ENCODE results near the gene STXBP4. TPM values are rescaled to one million over a fixed set of nuclear protein-coding genes. Genes with fewer than 3 reads are reported as not detected.

Gene STXBP4
- polyA plus RNA-seq, 1 donor (not counting 4 experiments of a cell fraction or from before 2014, with no cell fraction given) = 4.2 TPM

- H3K27ac ChIP-seq (ENCODE audit: control insufficient read depth, insufficient read depth, low read length) = no peak overlapping the region
- H3K79me2 ChIP-seq (ENCODE audit: control insufficient read depth, insufficient read depth, low read length) = no peaks in the 10 kb centered on the region
- dilution Hi-C loops (cut with MboI; ENCODE audit: extremely low pct_ligation_motif_present, low sequenced_read_pairs) = no loop called here
- no peaks in the 10 kb centered on the region for H3K27me3 ChIP-seq (ENCODE audit: control insufficient read depth, extremely low read depth, insufficient read depth, low read length)
- H3K9me1 ChIP-seq (ENCODE audit: control insufficient read depth, extremely low read depth, insufficient read depth, low read length) = no peaks in the 10 kb centered on the region
- FAIRE-seq (no peak), DNase-seq (ENCODE audit: low read depth, low spot score) (no peak)
- no peak overlapping the region for H3K4me3 ChIP-seq (ENCODE audit: control insufficient read depth in 2 of 3, extremely low read depth in 1 of 3, insufficient read depth in 2 of 3, low read depth in 1 of 3, low read length in 3 of 3)
- no peak overlapping the region for H3K9ac ChIP-seq (ENCODE audit: control insufficient read depth, extremely low read depth, insufficient read depth, low read length)
- no peaks in the 10 kb centered on the region for H4K20me1 ChIP-seq (ENCODE audit: control insufficient read depth, extremely low read depth, insufficient read depth, low read length)
- H3K9me3 ChIP-seq (ENCODE audit: control insufficient read depth, low read depth, low read length) = no peaks in the 10 kb centered on the region
- no peak overlapping the region for H3K4me2 ChIP-seq (ENCODE audit: control insufficient read depth, extremely low read depth, insufficient read depth, low read depth, low read length)
- H3K4me1 ChIP-seq (ENCODE audit: control insufficient read depth, extremely low read depth, insufficient read depth, low read length) = no peaks in the 10 kb centered on the region
- TF ChIP-seq CTCF (optimal IDR thresholded peaks at IDR 0.05 in 1 of 3, IDR thresholded peaks at IDR 0.05 in 1 of 3, conservative IDR thresholded peaks at IDR 0.05 in 1 of 3; ENCODE audit: extremely low read depth in 1 of 3, insufficient read depth in 2 of 3, low read length in 3 of 3) (no peak), EZH2 (IDR thresholded peaks at IDR 0.05; ENCODE audit: low read length) (no peak)
- peaks cover 17 to 21% of the 10 kb centered on the region in 2 experiments for H3K36me3 ChIP-seq (ENCODE audit: control insufficient read depth in 2 of 2, extremely low read depth in 1 of 2, insufficient read depth in 2 of 2, low read length in 2 of 2)
- no peak overlapping the region for H2AFZ ChIP-seq (ENCODE audit: control insufficient read depth, low read length)
These were observed 11.8 kb upstream of the STXBP4 start for GRCh38 chr17:54956791-54957190.

- H4K20me1 ChIP-seq (ENCODE audit: control insufficient read depth, extremely low read depth, insufficient read depth, low read length) = no peaks in the 10 kb centered on the region
- H3K9me1 ChIP-seq (ENCODE audit: control insufficient read depth, extremely low read depth, insufficient read depth, low read length) = no peaks in the 10 kb centered on the region
- H3K27ac ChIP-seq (ENCODE audit: control insufficient read depth, insufficient read depth, low read length) = peak overlapping the region; percentile 80
- H3K9ac ChIP-seq (ENCODE audit: control insufficient read depth, extremely low read depth, insufficient read depth, low read length) = peak overlapping the region; percentile 91
- H3K4me3 ChIP-seq (ENCODE audit: control insufficient read depth in 2 of 3, extremely low read depth in 1 of 3, insufficient read depth in 2 of 3, low read depth in 1 of 3, low read length in 3 of 3) = peak overlapping the region; percentile 94 to 97 (median 96)
- DNase-seq (ENCODE audit: low read depth, low spot score) (no peak), FAIRE-seq (no peak)
- peak overlapping the region; percentile 99 for H2AFZ ChIP-seq (ENCODE audit: control insufficient read depth, low read length)
- peaks cover 0 to 2% of the 10 kb centered on the region in 2 experiments for H3K36me3 ChIP-seq (ENCODE audit: control insufficient read depth in 2 of 2, extremely low read depth in 1 of 2, insufficient read depth in 2 of 2, low read length in 2 of 2)
- peak overlapping the region; percentile 92 for H3K4me2 ChIP-seq (ENCODE audit: control insufficient read depth, extremely low read depth, insufficient read depth, low read depth, low read length)
- peak in 2 of 3 experiments; percentile 42 to 50 for TF ChIP-seq CTCF (optimal IDR thresholded peaks at IDR 0.05 in 1 of 3, IDR thresholded peaks at IDR 0.05 in 1 of 3, conservative IDR thresholded peaks at IDR 0.05 in 1 of 3; ENCODE audit: extremely low read depth in 1 of 3, insufficient read depth in 2 of 3, low read length in 3 of 3)
- no peak for TF ChIP-seq EZH2 (IDR thresholded peaks at IDR 0.05; ENCODE audit: low read length)
- no peaks in the 10 kb centered on the region for H3K9me3 ChIP-seq (ENCODE audit: control insufficient read depth, low read depth, low read length)
- H3K27me3 ChIP-seq (ENCODE audit: control insufficient read depth, extremely low read depth, insufficient read depth, low read length) = no peaks in the 10 kb centered on the region
- dilution Hi-C loops (cut with MboI; ENCODE audit: extremely low pct_ligation_motif_present, low sequenced_read_pairs) = no loop called here
- peaks cover 37% of the 10 kb centered on the region for H3K79me2 ChIP-seq (ENCODE audit: control insufficient read depth, insufficient read depth, low read length)
- peaks cover 14% of the 10 kb centered on the region for H3K4me1 ChIP-seq (ENCODE audit: control insufficient read depth, extremely low read depth, insufficient read depth, low read length)
These were observed 824 bp upstream of the STXBP4 start for GRCh38 chr17:54967621-54968261.
